Caco-2 (cell line): ENCODE data around the gene TAGLN2. TPM values are rescaled to one million over a fixed set of nuclear protein-coding genes. Genes with fewer than 3 reads are reported as not detected.

Experiments used
- BruUV-seq: library from RNA; stranded (reverse); fragments of 400-500 nt; replicated peaks from 2 replicates; lab custom pipeline; 2021; lab: Mats Ljungman, UMichigan
- CTCF ChIA-PET: fragments of 300-600 bp; sonication (Branson Sonifier 250); formaldehyde crosslinking; loops from one replicate; lab custom pipeline; 2022; ENCODE audit warnings: antibody characterized with exemption; lab: Charles Lee
- POLR2A ChIA-PET: fragments of 300-600 bp; sonication (Branson Sonifier 250); formaldehyde crosslinking; loops from one replicate; lab custom pipeline; 2022; ENCODE audit warnings: antibody characterized with exemption; lab: Charles Lee
- DNase-seq, 2 experiments: peaks; one replicate each; pipeline versions ENCODE4 v3.0.0 to v3.0.0-alpha.2; 2020 to 2022
- H3K27me3 ChIP-seq: replicated peaks from 2 replicates; pipeline ENCODE4 v1.6.0; 2011; ENCODE audit warnings: low read length; ENCODE audit not compliant: control insufficient read depth, insufficient read depth
- H3K36me3 ChIP-seq: 2 replicates; pipeline ENCODE4 v1.5.1; 2011; ENCODE audit warnings: low read length; ENCODE audit not compliant: control insufficient read depth, insufficient read depth
- H3K4me1 ChIP-seq: fragments of 250-450 bp; sonication (Bioruptor Pico); 2 replicates; pipeline ENCODE4 v1.5.1; 2020; ENCODE audit warnings: mild to moderate bottlenecking
- H3K4me3 ChIP-seq: 2 replicates; pipeline ENCODE4 v1.5.1; 2011; ENCODE audit warnings: low read depth, mild to moderate bottlenecking, control low read depth, low read length
- H3K9me3 ChIP-seq: fragments of 250-450 bp; sonication (Bioruptor Pico); 2 replicates; pipeline ENCODE4 v1.5.1; 2020; ENCODE audit warnings: mild to moderate bottlenecking, moderate library complexity
- H3K27ac Mint-ChIP-seq: one replicate; pipeline ENCODE4 v1.8.0; 2022; ENCODE audit warnings: mixed read lengths; ENCODE audit not compliant: unreplicated experiment
- H3K27me3 Mint-ChIP-seq: one replicate; pipeline ENCODE4 v1.8.0; 2022; ENCODE audit warnings: mixed read lengths; ENCODE audit not compliant: insufficient read depth, unreplicated experiment
- H3K36me3 Mint-ChIP-seq: one replicate; pipeline ENCODE4 v1.8.0; 2022; ENCODE audit warnings: mild to moderate bottlenecking, mixed read lengths; ENCODE audit not compliant: insufficient read depth, unreplicated experiment
- H3K4me1 Mint-ChIP-seq: one replicate; pipeline ENCODE4 v1.8.0; 2022; ENCODE audit warnings: low read depth, mixed read lengths; ENCODE audit not compliant: unreplicated experiment
- H3K4me3 Mint-ChIP-seq: one replicate; pipeline ENCODE4 v1.8.0; 2022; ENCODE audit warnings: mild to moderate bottlenecking, moderate library complexity, mixed read lengths; ENCODE audit not compliant: unreplicated experiment
- H3K9me3 Mint-ChIP-seq: one replicate; pipeline ENCODE4 v1.8.0; 2022; ENCODE audit warnings: mixed read lengths; ENCODE audit not compliant: unreplicated experiment
- CTCF ChIP-seq, 2 experiments: fragments of 200-600 bp in 1 of 2; IDR thresholded peaks; 1 replicate in 1 of 2; 2 replicates in 1 of 2; pipeline versions ENCODE4 v1.5.1 to v1.8.0; 2011 to 2022; ENCODE audit warnings: antibody characterized with exemption in 1 of 2, control low read depth in 1 of 2, inconsistent platforms in 1 of 2, low read depth in 1 of 2, low read length in 1 of 2, mild to moderate bottlenecking in 1 of 2, moderate library complexity in 1 of 2; ENCODE audit not compliant: insufficient read depth in 1 of 2, severe bottlenecking in 1 of 2, unreplicated experiment in 1 of 2
- intact Hi-C: fragments of 100-400 bp; cut with micrococcal nuclease; formaldehyde crosslinking; loops from one replicate; pipeline ENCODE4 v1.10.0; 2022; ENCODE audit not compliant: unreplicated experiment
- total RNA-seq: library from RNA; stranded (reverse); gene quantifications from 2 replicates; pipeline ENCODE4 v1.2.3, GENCODE V29; 2022

The TAGLN2 gene
- total RNA-seq, 1 experiment from 2014 or later = 531 TPM

GRCh38 chr1:159927211-159927848, 2.0 kb upstream of the TAGLN2 start:
- H3K4me3 ChIP-seq = no peak overlapping the region
- ChIA-PET CTCF (no interaction called here), POLR2A (no interaction called here)
- intact Hi-C loops = no loop called here
- peaks cover 29% of the 10 kb centered on the region for H3K4me1 Mint-ChIP-seq
- no peaks in the 10 kb centered on the region for H3K27me3 ChIP-seq
- TF ChIP-seq CTCF (IDR thresholded peaks at IDR 0.05; ENCODE audit: insufficient read depth in 1 of 2, low read depth in 1 of 2, low read length in 1 of 2, severe bottlenecking in 1 of 2, unreplicated experiment in 1 of 2) = no peak
- H3K9me3 ChIP-seq = no peaks in the 10 kb centered on the region
- no peak overlapping the region for H3K4me3 Mint-ChIP-seq
- peaks cover 26% of the 10 kb centered on the region for H3K4me1 ChIP-seq
- no peaks in the 10 kb centered on the region for H3K9me3 Mint-ChIP-seq
- no peaks in the 10 kb centered on the region for H3K27me3 Mint-ChIP-seq
- H3K27ac Mint-ChIP-seq = no peak overlapping the region
- BruUV-seq = no TSS peak
- H3K36me3 ChIP-seq = no peaks in the 10 kb centered on the region; the same call in 1 of the 2 replicates
- DNase-seq = no peak
- peaks cover 56% of the 10 kb centered on the region for H3K36me3 Mint-ChIP-seq

- intact Hi-C loops = loop anchor here (1.0 to 2.0 kb wide), 4 partner anchors 8 to 25 kb away; partner anchors contain the start of gene CFAP45
- Mint-ChIP-seq H3K9me3 (no peaks in the 10 kb centered on the region), H3K4me3 (peak overlapping the region; percentile 74), H3K36me3 (peaks cover 71% of the 10 kb centered on the region), H3K27ac (peak overlapping the region; percentile 98), H3K4me1 (peaks cover 40% of the 10 kb centered on the region), H3K27me3 (no peaks in the 10 kb centered on the region)
- peak; percentile 58 to 67 for DNase-seq
- TSS peak; percentile 86 for BruUV-seq
- peaks cover 40% of the 10 kb centered on the region for H3K4me1 ChIP-seq
- no peaks in the 10 kb centered on the region for H3K27me3 ChIP-seq
- POLR2A ChIA-PET = interaction anchor here (1.0 to 1.5 kb wide), 3 partner anchors 9 to 80 kb away, joined by 3 to 10 read pairs (median 5); no protein-coding TSS in a partner anchor
- H3K36me3 ChIP-seq = no peaks in the 10 kb centered on the region; the same call in 1 of the 2 replicates
- peak overlapping the region; percentile 63 for H3K4me3 ChIP-seq
- no peak for TF ChIP-seq CTCF (IDR thresholded peaks at IDR 0.05; ENCODE audit: insufficient read depth in 1 of 2, low read depth in 1 of 2, low read length in 1 of 2, severe bottlenecking in 1 of 2, unreplicated experiment in 1 of 2)
- CTCF ChIA-PET = interaction anchor here (1.2 to 1.5 kb wide), 3 partner anchors 33 to 145 kb away, joined by 5 to 8 read pairs (median 5); partner anchors contain the start of gene DUSP23
- H3K9me3 ChIP-seq = no peaks in the 10 kb centered on the region
These were observed 392 bp upstream of the TAGLN2 start for GRCh38 chr1:159925719-159926078.

GRCh38 chr1:159924025-159924790, 1.1 kb downstream of the TAGLN2 start:
- ChIA-PET POLR2A (interaction anchor here (0.8 to 1.5 kb wide), 3 partner anchors 8 to 82 kb away, joined by 3 to 10 read pairs (median 5); no protein-coding TSS in a partner anchor), CTCF (interaction anchor here (1.0 to 1.7 kb wide), 6 partner anchors 10 to 143 kb away, joined by 3 to 8 read pairs (median 4); partner anchors contain the start of gene DUSP23)
- BruUV-seq = no TSS peak
- Mint-ChIP-seq H3K36me3 (peaks cover 73% of the 10 kb centered on the region), H3K4me1 (peaks cover 43% of the 10 kb centered on the region), H3K4me3 (peak overlapping the region; percentile 74), H3K27me3 (no peaks in the 10 kb centered on the region), H3K9me3 (no peaks in the 10 kb centered on the region), H3K27ac (peak overlapping the region; percentile 98)
- Histone ChIP-seq H3K9me3 (no peaks in the 10 kb centered on the region), H3K4me1 (peaks cover 52% of the 10 kb centered on the region), H3K4me3 (peak overlapping the region; percentile 63), H3K27me3 (no peaks in the 10 kb centered on the region), H3K36me3 (peaks cover 4% of the 10 kb centered on the region; the same call in 1 of the 2 replicates)
- TF ChIP-seq CTCF (IDR thresholded peaks at IDR 0.05; ENCODE audit: insufficient read depth in 1 of 2, low read depth in 1 of 2, low read length in 1 of 2, severe bottlenecking in 1 of 2, unreplicated experiment in 1 of 2) = no peak
- peak; percentile 83 to 84 for DNase-seq
- intact Hi-C loops = loop anchor here (2.0 kb wide), 1 partner anchor 23 kb away; the partner anchor contains the start of gene CFAP45
